ENCODE results near the gene LOXL3.

Gene LOXL3

GRCh38 chr2:74553892-74554819 lies at the start of gene LOXL3, which contains the start of gene DOK1:
Gene LOXL3, minus strand, starts transcription at chr2:74553942. Its CDS starts 1,308 bp downstream, at chr2:74552634.
Gene DOK1, plus strand, starts transcription at chr2:74554720. Its CDS starts 35 bp downstream, at chr2:74554755.
- peak; percentile 83 for DNase-seq

- no peak for DNase-seq
Observed at GRCh38 chr2:74602586-74603281, 49.0 kb upstream of the LOXL3 start.

GRCh38 chr2:74599676-74600075 lies 45.9 kb upstream of the LOXL3 start:
- no peak for DNase-seq

GRCh38 chr2:74597410-74597809 lies 43.7 kb upstream of the LOXL3 start:
- DNase-seq, result no peak

GRCh38 chr2:74596584-74596983 lies 42.8 kb upstream of the LOXL3 start:
- DNase-seq, result no peak

GRCh38 chr2:74593826-74594772 lies 40.4 kb upstream of the LOXL3 start:
- DNase-seq, result no peak

- no peak for DNase-seq
Observed at GRCh38 chr2:74588664-74589063, 34.9 kb upstream of the LOXL3 start.

GRCh38 chr2:74587664-74588277 lies 34.0 kb upstream of the LOXL3 start:
- DNase-seq, result peak; percentile 70

- no peak for DNase-seq
Observed at GRCh38 chr2:74585406-74586185, 31.9 kb upstream of the LOXL3 start.

GRCh38 chr2:74584088-74584645 lies 30.4 kb upstream of the LOXL3 start:
- no peak for DNase-seq

- no peak for DNase-seq
Observed at GRCh38 chr2:74583504-74583903, 29.8 kb upstream of the LOXL3 start.

GRCh38 chr2:74582184-74582583 lies 28.4 kb upstream of the LOXL3 start:
- no peak for DNase-seq

- DNase-seq, result no peak
Observed at GRCh38 chr2:74581463-74581862, 27.7 kb upstream of the LOXL3 start.

GRCh38 chr2:74578408-74578807 lies 24.7 kb upstream of the LOXL3 start:
- DNase-seq, result no peak

GRCh38 chr2:74577448-74577847 lies 23.7 kb upstream of the LOXL3 start:
- peak; percentile 47 for DNase-seq

GRCh38 chr2:74576863-74577229 lies 23.1 kb upstream of the LOXL3 start:
- peak; percentile 87 for DNase-seq

GRCh38 chr2:74576211-74576862 lies 22.6 kb upstream of the LOXL3 start:
- DNase-seq, result peak; percentile 41

- DNase-seq, result no peak
Observed at GRCh38 chr2:74575320-74575719, 21.6 kb upstream of the LOXL3 start.

GRCh38 chr2:74573747-74574562 lies 20.2 kb upstream of the LOXL3 start:
- DNase-seq, result peak; percentile 85

Data from GDM1 (cell line).